Stimulated activated CD8-positive, alpha-beta memory T cell treated with anti-CD3 and anti-CD28 coated beads, Interleukin-2, amount 100 ng/mL, for 1 hour (primary cell): ENCODE results near the gene RMI1.
"Not testable (repeated sequence)": the region's sequence is repeated elsewhere in the genome, so short reads cannot be mapped to it uniquely, and the experiment has no call there.

ENCODE experiments used
- DNase-seq, 2 donors: peaks; one replicate each; pipeline ENCODE4 v3.0.0-alpha.2; 2020; ENCODE audit warnings: low read depth in 2 of 2

RMI1 gene

DNA sequence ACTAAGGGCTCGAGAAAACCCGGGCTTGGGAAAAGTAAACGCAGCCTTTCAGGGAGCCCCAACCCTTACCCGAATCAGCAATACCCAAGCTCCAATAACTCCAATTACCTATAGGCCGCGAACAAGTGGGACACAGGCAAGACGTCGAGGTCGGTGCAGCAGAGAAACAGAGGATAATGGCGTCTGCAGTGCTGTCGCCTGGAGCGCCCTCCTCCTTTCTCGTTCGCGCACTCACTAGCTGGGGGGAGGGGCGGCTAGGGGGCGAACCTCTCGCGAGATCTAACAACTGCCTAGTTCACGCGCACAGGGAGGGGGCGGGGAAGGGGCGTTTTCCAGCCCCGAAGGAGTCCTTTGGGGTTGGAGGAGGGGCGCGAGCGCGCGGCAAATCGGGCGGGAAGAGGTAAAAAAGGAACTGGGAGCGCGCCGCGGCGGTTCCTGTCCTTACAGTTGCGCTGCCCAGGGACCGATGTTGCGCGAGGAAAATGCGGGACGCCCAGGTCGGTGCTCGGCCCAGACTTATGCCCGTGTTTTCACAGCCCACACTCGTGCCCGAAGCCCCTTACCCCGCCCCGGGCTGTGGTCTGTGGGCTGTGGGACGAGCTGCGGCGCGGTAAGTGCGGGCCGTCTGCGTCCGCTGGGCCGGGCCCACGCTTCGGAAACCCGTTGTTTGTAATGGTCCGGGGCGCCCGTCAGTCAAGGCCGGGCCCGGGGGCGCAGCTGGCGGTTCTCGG is at the start of gene RMI1:
Gene RMI1 (plus strand): TSS at position 411 of the 731 bp plus-strand sequence. CDS start 20,182 bp downstream, outside the sequence.
- peak; percentile 98 to 99 for DNase-seq

DNA sequence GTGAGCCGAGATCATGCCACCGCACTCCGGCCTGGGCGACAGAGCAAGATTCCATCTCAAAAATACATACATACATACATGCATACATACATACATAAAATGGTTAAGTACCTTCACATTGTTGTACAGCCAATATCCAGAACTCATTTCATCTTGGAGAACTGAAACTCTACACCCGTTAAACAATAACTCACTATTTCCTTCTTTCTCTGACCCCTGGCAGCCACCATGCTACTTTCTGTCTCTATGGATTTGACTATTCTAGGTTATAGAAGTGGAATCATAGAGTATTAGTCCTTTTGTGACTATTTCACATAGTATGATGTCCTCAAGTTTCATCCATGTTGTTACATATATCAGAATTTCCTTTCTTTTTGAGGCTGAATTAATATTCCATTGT is 49.7 kb upstream of the RMI1 start:
- DNase-seq, result no peak

DNA sequence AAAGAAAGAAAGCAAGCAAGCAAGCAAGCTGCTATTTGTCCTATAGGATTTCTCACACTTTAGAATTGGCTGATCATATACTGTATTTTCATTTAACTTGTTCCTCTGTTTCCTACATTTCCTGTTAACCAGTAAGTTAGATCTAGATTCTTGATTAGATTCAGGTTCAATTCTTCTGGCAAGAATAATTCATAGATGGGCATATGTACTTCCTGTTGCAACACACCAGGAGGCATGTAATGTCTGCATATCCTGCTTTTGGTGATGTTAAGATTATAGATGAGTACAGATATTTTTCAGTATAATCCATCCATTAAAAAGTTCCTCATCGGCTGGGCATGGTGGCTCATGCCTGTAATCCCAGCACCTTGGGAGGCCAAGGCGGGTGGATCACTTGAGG is 48.6 kb upstream of the RMI1 start:
- DNase-seq, result no peak

- no peak for DNase-seq
Measured at GRCh38 chr9:83932851-83933250, 47.8 kb upstream of the RMI1 start.

DNA sequence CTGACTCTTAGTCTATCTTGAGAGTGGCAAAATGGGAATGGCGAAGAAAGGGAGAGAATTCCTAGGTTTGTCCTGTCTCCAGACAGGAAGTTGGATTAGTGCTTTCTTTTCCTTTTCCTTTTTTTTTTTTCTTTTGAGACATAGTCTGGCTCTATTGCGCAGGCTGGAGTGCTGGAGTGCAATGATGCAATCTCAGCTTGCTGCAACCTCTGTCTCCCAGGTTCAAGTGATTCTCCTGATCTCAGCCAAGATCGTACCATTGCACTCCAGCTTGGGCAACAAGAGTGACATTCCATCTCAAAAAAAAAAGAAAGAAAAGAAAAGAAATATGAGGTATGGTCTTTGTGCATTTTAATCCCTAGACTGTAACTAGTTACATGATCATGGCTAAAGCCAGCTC is 46.8 kb upstream of the RMI1 start:
- no peak for DNase-seq

DNA sequence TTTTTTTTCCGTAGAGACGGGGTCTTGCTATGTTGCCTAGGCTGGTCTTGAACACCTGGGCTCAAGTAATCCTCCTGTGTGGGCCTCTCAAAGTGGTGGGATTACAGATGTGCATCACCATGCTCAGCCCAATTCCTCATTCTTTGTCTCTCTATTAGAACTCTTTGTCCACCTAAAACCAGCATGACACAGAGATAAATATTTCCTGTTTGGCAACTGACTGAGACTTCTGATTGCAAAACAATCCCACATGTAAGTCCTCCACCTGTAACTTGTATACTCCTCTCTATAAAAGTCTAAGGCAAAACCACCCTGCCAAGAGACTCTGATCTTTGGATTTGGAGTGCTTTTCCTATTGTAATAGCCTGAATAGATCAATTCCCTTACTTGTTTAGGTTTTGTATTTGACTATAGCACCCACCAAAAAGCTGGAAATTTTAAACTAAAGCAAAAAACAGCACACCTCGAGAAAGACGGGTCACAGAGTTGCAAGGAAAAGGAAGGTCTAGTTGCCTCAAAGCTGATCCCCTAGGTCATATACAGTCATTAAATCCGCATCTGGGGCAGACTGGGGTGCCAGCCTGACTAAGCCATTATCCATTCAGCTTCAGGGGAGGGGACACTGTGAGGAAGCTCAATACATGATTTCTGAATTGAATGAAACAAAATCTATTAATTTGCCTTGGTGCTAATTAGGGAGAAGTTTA is 45.9 kb upstream of the RMI1 start:
- DNase-seq, result no peak

DNA sequence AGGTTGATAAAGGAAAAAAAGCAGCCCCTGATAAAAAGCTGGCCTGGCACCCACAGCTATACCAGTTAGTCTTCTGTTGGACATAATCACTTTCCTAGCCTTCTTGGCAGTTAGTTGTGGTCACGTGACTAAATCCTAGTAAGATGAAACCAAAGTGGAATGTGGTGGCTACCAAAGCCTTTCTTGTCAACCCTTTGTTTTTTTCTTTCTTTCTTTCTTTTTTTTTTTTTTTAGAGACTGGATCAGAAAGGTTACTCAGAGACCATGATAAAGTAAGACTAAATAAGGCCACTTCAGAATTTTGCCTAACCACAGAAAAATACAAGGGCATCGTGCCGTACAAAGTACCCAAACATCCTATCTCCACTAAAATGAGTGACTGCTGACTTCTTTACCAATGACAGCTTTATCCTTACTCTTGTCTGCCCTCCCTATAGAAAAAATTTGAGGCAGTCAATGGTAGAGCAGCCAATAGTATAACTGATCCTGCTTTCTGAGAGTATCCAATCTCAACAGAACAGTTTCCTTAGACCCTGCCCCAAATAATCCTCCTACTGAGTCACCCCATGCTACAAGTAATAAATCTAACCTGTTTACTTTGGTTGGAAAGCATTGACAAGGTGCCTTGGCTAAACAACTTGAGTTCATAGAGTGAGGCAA is 45.2 kb upstream of the RMI1 start:
- no peak for DNase-seq

DNA sequence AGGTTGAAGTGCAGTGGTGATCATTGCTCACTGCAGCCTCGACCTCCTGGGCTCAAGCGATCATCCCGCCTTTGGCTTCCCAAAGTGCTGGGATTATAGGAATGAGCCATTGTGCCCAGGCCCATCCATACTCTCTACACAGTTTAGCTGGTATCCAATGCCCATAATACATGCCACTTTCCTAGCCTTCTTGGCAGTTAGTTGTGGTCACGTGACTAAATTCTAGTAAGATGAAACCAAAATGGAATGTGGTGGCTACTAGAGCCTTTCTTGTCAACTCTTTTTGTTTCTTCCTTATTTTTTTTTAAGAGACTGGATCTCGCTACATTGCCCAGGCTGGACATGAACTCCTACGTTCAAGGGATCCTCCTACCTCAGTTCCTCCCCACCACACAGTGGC is 44.1 kb upstream of the RMI1 start:
- DNase-seq, result no peak

GRCh38 chr9:83937861-83938455 is 42.6 kb upstream of the RMI1 start:
- DNase-seq, result no peak

DNA sequence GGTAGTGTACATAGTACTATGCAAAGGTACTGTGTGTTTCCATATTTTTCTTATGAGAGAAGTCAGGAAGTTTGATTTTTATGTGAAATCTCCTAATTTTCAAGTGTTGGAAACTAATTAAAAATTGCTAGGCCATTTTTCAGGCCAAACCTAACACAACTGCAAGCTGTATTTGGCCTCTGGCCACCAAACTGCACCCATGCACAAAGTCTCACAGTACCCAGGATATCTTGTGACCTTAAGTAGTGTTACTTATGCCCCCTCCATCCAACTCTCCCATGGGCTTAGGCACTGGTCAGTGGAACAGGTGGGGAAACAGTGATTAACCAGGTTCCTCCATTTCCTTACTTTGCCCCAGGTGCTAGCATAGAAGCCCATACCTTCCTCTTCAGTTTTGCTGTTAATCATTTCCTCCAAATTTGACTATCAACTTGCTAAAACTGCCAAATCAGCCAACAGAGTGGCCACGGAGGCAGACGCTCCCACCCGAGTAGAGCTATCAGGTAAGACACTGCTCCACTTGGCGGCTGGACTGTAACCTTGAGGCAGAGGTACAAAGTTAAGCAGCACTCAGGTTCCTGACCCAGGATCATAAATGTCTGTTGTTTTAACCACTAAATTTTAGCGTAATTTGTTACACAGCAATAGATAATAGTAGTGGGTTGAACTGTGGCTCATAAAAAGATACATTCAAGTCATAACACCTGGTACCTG is 39.9 kb upstream of the RMI1 start:
- DNase-seq, result no peak

DNA sequence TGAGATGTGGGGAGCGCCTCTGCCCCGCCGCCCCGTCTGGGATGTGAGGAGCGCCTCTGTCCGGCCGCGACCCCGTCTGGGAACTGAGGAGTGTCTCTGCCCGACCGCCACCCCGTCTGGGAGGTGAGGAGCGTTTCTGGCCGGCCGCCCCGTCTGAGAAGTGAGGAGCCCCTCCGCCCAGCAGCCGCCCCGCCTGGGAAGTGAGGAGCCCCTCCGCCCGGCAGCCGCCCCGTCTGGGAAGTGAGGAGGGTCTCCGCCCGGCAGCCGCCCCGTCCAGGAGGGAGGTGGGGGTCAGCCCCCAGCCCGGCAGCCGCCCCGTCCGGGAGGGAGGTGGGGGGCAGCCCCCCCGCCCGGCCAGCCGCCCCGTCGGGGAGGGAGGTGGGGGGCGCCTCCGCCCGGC is 32.5 kb upstream of the RMI1 start:
- DNase-seq, result not testable (repeated sequence)

DNA sequence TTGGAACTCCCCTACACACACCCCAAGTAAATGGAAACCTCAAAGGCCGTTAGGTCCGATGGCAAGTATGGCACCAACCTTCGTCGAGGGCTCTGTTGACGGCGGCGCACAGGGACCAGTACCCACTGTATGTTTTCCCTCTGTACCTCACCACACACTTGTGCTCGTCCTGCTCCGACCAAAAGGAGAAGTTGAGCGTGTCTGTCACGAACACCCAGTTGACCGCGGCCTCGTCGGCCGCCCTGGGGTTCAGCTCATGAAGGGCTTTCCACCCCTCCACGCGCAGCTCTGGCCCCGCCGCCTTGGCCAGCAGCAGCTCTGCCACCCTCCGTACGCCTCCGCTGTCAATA is 24.5 kb upstream of the RMI1 start:
- DNase-seq, result no peak

GRCh38 chr9:83956436-83957247 is 24.0 kb upstream of the RMI1 start:
- peak; percentile 20 to 30 for DNase-seq

DNA sequence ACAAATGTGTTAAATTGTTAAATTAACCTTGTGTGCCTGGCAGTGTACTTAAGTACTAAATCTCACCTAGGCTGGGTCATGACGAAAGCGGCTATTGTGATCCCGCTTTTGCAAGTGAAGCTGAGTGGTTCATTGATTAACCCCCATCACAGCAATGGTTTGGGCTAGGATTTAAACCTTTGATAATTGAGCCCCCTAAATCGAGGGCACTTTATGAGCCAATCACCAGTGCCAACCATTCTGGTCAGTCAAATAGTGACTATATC is 23.4 kb upstream of the RMI1 start:
- DNase-seq, result no peak

DNA sequence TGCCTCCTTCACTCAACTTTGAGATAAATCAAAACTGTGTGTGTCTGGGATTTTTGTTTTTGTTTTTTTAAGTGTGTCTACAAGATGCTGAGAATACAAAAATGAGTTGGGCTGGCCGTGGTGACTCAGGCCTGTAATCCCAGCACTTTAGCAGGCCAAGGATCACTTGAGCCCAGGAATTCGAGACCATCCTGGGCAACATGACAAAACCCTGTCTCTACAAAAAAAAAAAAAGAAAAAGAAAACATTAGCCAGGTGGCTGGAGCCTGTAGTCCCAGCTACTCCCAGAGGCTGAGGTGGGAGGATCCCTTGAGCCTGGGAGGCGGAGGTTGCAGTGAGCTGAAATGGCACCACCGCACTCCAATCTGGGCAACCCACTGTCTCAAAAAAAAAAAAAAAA is 21.5 kb upstream of the RMI1 start:
- no peak for DNase-seq

- DNase-seq, result no peak
Measured at GRCh38 chr9:83960991-83961390, 19.6 kb upstream of the RMI1 start.

DNA sequence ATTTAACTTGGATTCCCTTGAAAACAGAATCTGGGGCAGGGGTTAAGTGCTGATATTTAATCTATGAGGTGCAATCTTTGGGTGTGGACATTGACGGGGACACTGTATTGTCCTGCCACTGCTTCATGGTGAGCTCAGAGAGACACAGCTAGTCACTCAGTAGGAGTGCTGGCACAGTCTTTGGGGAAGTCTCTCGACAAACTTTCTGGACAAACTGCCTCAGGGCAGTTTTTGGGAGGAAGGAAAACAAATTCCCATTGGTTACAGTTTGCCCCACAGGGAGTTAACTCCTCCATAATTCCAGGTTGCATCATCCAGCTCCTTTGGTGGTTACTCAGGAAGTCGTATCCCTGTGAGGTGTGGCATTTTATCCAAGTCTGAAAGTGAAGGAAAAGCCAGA is 18.4 kb upstream of the RMI1 start:
- no peak for DNase-seq

DNA sequence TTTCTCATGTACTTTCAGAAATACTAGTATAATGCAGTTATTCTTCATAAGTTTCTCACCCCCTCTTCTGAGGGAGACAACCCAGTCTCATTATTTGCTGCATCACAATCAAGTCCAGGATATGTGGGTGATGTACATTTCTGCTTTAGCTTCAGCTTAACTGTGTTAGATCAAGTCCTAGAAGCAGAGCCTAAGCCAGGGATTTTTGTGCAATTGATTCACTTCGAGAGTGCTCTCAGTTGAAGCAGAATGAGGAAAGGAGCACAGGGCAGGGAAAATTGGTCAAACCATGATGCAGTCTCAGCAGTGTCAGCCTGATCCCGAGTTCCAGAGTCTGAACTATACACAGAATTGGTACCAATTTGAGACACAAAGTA is 15.6 kb upstream of the RMI1 start:
- no peak for DNase-seq

GRCh38 chr9:83965350-83966208 is 15.0 kb upstream of the RMI1 start:
- DNase-seq, result no peak

GRCh38 chr9:83966209-83966582 is 14.4 kb upstream of the RMI1 start:
- no peak for DNase-seq

DNA sequence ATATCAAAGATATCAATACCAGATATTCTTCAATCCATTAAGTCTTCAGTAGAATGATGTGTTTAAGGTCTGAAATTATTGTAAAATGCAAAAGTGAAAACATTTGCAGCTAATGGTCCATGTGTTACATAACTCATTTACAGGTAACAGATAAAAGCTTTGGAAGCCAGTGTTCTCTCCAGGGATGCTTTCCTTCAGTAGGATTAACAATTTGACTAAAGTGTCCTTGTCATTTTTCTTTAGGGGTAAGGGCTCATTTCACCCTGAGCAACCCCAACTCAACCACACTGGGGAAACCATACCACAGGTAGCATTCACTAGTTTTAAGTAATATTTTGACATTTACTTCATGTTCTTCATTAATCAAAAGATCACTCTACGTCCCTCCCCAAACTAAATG is 13.5 kb upstream of the RMI1 start:
- DNase-seq, result no peak
